ENCODE measurements around the gene ENPP6. TPM values are rescaled to one million over a fixed set of nuclear protein-coding genes. Genes with fewer than 3 reads are reported as not detected.

ENPP6 gene
- polyA plus RNA-seq, 1 donor from 2014 or later = not detected

DNA sequence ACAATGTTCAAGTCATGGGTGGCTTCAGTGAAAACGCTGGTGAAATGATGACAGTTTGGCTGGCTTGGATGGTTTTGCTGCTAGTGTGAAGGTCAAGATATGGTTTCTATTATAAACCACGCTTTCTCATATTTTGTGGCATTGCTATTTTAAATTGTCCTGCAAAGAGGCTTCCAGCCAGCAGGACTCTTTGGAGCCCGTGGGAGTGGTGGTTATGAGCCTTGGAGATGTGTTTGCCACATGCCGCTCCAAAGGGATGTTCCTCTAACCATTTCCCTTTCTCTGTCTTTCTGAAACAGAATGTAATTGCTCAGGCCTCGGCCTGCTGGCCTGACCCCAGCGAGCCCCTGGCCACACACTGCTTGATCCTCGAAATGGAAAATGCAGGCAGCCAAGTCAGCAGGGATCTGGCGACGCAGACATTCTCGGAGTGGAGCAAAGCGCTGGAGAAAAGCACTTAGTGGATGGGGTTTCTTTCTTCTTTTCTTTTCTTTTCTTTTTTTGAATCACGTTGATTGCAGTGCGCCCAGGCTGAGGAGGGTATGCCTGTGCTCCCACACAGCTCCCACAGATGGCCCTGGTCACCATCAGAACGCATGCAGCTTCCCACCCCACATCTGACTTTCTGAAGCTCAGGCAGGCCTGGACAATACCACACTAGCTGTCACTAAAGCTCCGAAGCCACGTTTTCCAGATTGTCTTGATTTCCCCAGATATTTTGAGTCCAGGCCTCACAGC lies 114.0 kb downstream of the ENPP6 start:
- no peak overlapping the region for H2AFZ ChIP-seq (ENCODE audit: low read depth, low read length)
- H3K4me2 ChIP-seq (ENCODE audit: low read length) = no peak overlapping the region
- H3K27ac ChIP-seq (ENCODE audit: low read length) = peak overlapping the region; percentile 8

DNA sequence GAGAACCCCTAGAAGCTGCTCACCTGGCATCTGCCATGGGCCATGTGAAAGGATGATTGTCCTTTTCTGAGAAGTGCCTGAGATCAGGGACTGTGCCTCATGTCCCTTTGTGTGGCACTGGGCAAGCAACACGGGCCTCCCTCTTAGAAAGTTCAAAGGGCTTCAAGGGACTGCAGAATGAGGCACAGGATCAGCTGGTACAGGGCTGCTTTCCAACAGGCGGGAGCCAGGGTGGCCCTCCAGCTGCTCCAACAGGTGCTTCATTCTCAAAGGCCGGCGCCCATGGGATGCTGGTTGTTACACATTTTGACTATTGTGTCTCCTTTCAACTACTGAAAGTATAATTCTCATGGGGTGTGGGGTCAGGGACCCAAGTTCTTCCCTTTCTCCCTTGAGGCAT lies 114.7 kb downstream of the ENPP6 start:
- no peaks in the 10 kb centered on the region for H3K27me3 ChIP-seq (ENCODE audit: insufficient read depth, low read depth, low read length)
- TF ChIP-seq MXI1 (conservative IDR thresholded peaks at IDR 0.05; ENCODE audit: poor library complexity, severe bottlenecking) (no peak), EZH2 (IDR thresholded peaks at IDR 0.05; ENCODE audit: borderline replicate concordance, insufficient read depth, low read length, poor library complexity, severe bottlenecking) (no peak), SMC3 (conservative IDR thresholded peaks at IDR 0.05; ENCODE audit: poor library complexity) (no peak)
- H4K20me1 ChIP-seq (ENCODE audit: insufficient read depth) = no peaks in the 10 kb centered on the region
- no peak overlapping the region for H3K9ac ChIP-seq (ENCODE audit: low read length)
- no peak overlapping the region for H3K4me2 ChIP-seq (ENCODE audit: low read length)
- H3K36me3 ChIP-seq (ENCODE audit: insufficient read depth, low read length) = no peaks in the 10 kb centered on the region
- no peaks in the 10 kb centered on the region for H3K9me2 ChIP-seq (ENCODE audit: insufficient read depth, low read length)
- H2AFZ ChIP-seq (ENCODE audit: low read depth, low read length) = no peak overlapping the region
- no peaks in the 10 kb centered on the region for H3F3A ChIP-seq (ENCODE audit: insufficient read depth, low read length, poor library complexity, severe bottlenecking)
- H3K9me3 ChIP-seq (ENCODE audit: low read length) = no peaks in the 10 kb centered on the region
- H3K4me3 ChIP-seq (ENCODE audit: low read length) = no peak overlapping the region
- no peaks in the 10 kb centered on the region for H3K79me2 ChIP-seq (replicated peaks; ENCODE audit: insufficient read depth, low read length)
- no peak overlapping the region for H3K27ac ChIP-seq (ENCODE audit: low read length)

More for the DNA sequence above, 114.0 kb downstream of the ENPP6 start:
- H4K20me1 ChIP-seq (ENCODE audit: insufficient read depth) = no peaks in the 10 kb centered on the region
- no peaks in the 10 kb centered on the region for H3K79me2 ChIP-seq (replicated peaks; ENCODE audit: insufficient read depth, low read length)
- H3K9ac ChIP-seq (ENCODE audit: low read length) = no peak overlapping the region
- no peaks in the 10 kb centered on the region for H3K36me3 ChIP-seq (ENCODE audit: insufficient read depth, low read length)
- no peaks in the 10 kb centered on the region for H3F3A ChIP-seq (ENCODE audit: insufficient read depth, low read length, poor library complexity, severe bottlenecking)
- no peaks in the 10 kb centered on the region for H3K27me3 ChIP-seq (ENCODE audit: insufficient read depth, low read depth, low read length)
- TF ChIP-seq POLR2AphosphoS5 (IDR thresholded peaks at IDR 0.05) (no peak), MXI1 (conservative IDR thresholded peaks at IDR 0.05; ENCODE audit: poor library complexity, severe bottlenecking) (no peak), RAD21 (conservative IDR thresholded peaks at IDR 0.05) (no peak), SMC3 (conservative IDR thresholded peaks at IDR 0.05; ENCODE audit: poor library complexity) (no peak), TAF1 (IDR thresholded peaks at IDR 0.05; ENCODE audit: low read depth) (no peak), EP300 (conservative IDR thresholded peaks at IDR 0.05; ENCODE audit: poor library complexity, severe bottlenecking) (no peak), EZH2 (IDR thresholded peaks at IDR 0.05; ENCODE audit: borderline replicate concordance, insufficient read depth, low read length, poor library complexity, severe bottlenecking) (no peak)
- TF ChIP-seq, protein P1, sequence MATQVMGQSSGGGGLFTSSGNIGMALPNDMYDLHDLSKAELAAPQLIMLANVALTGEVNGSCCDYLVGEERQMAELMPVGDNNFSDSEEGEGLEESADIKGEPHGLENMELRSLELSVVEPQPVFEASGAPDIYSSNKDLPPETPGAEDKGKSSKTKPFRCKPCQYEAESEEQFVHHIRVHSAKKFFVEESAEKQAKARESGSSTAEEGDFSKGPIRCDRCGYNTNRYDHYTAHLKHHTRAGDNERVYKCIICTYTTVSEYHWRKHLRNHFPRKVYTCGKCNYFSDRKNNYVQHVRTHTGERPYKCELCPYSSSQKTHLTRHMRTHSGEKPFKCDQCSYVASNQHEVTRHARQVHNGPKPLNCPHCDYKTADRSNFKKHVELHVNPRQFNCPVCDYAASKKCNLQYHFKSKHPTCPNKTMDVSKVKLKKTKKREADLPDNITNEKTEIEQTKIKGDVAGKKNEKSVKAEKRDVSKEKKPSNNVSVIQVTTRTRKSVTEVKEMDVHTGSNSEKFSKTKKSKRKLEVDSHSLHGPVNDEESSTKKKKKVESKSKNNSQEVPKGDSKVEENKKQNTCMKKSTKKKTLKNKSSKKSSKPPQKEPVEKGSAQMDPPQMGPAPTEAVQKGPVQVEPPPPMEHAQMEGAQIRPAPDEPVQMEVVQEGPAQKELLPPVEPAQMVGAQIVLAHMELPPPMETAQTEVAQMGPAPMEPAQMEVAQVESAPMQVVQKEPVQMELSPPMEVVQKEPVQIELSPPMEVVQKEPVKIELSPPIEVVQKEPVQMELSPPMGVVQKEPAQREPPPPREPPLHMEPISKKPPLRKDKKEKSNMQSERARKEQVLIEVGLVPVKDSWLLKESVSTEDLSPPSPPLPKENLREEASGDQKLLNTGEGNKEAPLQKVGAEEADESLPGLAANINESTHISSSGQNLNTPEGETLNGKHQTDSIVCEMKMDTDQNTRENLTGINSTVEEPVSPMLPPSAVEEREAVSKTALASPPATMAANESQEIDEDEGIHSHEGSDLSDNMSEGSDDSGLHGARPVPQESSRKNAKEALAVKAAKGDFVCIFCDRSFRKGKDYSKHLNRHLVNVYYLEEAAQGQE (IDR thresholded peaks at IDR 0.05; ENCODE audit: borderline replicate concordance) = no peak
- TF ChIP-seq, protein P2, sequence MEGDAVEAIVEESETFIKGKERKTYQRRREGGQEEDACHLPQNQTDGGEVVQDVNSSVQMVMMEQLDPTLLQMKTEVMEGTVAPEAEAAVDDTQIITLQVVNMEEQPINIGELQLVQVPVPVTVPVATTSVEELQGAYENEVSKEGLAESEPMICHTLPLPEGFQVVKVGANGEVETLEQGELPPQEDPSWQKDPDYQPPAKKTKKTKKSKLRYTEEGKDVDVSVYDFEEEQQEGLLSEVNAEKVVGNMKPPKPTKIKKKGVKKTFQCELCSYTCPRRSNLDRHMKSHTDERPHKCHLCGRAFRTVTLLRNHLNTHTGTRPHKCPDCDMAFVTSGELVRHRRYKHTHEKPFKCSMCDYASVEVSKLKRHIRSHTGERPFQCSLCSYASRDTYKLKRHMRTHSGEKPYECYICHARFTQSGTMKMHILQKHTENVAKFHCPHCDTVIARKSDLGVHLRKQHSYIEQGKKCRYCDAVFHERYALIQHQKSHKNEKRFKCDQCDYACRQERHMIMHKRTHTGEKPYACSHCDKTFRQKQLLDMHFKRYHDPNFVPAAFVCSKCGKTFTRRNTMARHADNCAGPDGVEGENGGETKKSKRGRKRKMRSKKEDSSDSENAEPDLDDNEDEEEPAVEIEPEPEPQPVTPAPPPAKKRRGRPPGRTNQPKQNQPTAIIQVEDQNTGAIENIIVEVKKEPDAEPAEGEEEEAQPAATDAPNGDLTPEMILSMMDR (IDR thresholded peaks at IDR 0.05; ENCODE audit: poor library complexity, severe bottlenecking) = no peak
- H3K9me2 ChIP-seq (ENCODE audit: insufficient read depth, low read length) = no peaks in the 10 kb centered on the region
- H3K4me3 ChIP-seq (ENCODE audit: low read length) = no peak overlapping the region
- no peaks in the 10 kb centered on the region for H3K9me3 ChIP-seq (ENCODE audit: low read length)

Data from neural cell (in vitro differentiated cells).